Activated CD8-positive, alpha-beta memory T cell treated with anti-CD3 and anti-CD28 coated beads, Interleukin-2, amount 50 U/mL, for 48 hours (primary cell): Measurements from ENCODE around the gene REXO5.
A peak's percentile ranks its signal among the peaks of the same experiment; 100 is the strongest.
"Not testable (repeated sequence)": the region's sequence is repeated elsewhere in the genome, so short reads cannot be mapped to it uniquely, and the experiment has no call there.

ENCODE experiments used
- DNase-seq: peaks from one replicate; pipeline ENCODE4 v3.0.0-alpha.2; 2020

Gene REXO5

DNA sequence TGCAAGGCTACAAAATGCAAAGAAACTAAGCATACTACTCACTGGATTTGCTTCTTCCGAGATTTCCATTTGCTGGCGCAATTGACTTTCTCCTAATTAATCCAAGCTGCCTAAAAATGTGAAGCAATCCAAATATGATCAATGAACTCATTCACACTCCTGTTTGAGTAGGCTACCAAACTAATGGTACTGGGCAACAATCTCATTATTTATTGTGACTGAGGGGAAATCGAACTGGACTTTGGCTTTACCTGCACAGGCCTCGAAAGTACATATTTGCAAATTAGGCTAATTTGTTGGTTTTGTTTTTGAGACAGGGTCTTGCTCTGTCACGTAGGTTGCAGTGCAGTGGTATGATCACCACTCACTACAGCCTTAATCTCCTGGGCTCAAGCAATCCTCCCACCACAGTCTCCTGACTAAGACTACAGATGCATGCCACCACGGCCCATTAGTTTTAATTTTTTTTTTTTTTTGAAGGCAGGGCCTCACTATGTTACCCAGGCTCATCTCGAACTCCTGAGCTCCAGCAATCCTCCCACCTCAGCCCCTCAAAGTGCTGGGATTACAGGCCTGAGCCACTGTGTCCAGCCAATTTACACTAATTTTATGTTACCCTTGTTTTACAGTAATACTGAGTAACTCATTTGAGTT lies 2.6 kb upstream of the REXO5 start:
- no peak for DNase-seq

DNA sequence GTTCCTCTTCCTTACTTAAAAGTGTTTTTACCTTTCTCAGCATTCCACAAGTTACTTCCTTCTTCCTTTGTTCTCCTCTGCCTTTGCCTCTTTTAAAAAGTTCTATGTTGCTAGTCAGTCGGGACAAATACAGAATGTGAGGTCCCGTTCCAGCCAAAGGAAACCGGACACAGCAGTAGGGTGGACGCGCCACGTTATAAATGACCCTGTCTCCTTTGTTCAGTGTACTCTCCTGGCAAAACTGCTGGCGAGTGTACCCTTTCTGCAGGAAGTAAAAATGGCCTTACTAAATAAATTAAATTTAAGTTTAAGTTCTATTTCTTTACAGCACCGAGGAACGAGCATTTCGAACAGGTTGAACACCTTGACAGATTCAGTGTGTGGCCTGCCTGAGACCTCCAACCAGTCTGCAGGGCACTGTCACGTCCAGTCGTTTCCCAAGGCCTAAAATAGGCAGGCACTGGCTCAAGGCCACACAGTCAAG lies 601 bp upstream of the REXO5 start:
- DNase-seq = not testable (repeated sequence)

DNA sequence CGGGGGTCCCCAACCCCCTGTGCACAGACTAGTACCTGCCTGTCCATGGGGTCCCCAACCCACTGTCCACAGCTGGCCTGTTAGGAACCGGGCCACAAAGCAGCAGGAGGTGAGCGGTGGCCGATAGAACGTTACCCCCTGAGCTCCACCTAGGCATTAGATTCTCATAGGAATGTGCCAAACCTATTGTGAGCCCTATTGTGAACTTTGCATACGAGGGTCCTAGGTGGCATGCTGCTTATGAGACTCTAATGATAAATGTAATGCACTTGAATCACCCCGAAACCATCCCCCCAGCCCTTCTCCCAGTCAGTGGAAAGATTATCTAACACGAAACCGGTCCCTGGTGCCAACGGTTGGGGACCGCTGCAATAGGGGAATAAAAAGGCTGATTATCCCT lies 1.5 kb downstream of the REXO5 start:
- no peak for DNase-seq

DNA sequence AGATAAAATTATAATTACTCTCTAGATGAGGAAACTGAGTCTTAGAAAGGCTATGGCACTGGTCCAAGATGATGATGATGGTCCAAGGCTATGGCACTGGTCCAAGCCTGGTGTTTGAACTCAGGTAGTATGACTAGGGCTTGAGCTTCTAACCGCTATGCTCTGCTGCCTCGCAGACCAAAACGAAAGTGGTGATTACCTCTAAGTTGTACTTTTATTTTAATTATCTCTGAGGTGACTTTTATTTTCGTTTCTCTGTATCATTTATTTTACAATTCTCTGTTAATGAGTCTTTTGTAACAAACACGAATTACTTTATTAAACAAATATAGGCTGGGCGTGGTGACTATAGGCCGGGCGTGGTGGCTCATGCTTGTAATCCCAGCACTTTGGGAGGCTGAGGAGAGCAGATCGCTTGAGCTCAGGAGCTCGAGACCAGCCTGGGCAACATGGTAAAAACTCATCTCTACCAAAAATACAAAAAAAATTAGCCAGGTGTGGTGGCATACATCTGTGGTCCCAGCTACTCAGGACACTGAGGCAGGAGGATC lies 5.6 kb downstream of the REXO5 start:
- DNase-seq = no peak

DNA sequence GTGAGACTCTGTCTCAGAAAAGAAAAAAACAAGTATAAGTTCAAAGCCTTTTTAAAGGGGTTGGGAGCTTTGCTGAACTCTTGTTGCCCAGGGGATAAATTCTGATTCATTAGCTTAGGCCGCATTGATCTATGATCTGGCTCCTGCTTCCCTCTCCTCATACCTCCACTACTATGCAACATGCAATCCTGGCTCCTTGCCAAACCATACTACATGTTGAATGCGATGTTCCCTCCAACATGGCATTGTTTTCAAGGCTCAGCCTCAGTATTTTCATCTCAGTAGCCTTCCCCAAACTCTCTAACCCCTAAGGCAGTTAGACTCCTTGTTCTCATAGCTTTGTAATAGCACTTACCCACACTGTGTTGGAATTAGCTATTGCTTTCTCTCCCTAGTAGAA lies 6.2 kb downstream of the REXO5 start:
- DNase-seq = no peak

DNA sequence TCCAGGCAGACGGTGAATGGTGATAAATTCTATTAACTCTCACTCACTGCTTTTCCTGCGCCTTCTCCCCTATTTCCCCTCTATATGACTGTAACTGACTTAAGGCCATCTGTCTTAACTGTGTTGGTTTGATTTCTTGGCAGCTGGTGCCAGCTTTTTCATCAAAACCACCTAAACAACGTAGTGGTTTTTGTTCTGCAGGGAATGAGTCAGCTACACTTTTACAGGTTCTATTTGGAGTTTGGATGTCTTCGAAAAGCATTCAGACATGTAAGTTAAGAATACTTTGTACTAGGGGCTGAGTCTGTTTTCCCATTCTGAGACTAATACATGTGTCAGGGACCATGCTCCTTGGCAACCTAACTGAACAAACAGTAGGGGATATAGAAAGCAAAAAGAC lies 8.5 kb downstream of the REXO5 start:
- no peak for DNase-seq

DNA sequence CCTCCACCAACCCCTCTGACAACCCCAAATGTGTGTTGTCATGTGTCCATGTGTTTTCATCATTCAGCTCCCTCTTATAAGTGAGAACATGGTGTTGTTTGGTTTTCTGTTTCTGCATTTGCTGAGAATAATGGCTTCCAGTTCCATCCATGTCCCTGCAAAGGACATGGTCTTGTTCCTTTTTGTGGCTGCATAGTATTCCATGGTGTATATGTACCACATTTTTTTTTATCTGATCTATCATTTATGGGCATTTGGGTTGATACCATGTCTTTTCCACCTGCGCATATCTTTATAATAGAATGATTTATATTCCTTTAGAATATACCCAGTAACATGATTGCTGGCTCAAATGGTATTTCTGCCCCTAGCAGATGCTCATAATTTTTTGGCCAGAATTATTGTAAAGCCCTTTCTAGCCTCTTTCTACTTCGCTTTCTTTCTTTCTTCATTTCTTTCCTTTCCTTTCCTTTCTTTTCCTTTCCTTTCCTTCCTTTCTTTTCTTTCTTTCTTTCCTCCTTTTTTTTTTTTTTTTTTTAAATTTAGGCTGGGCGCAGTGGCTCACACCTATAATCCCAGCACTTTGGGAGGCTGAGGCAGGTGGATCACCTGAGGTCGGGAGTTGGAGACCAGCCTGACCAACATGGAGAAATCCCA lies 12.7 kb downstream of the REXO5 start:
- DNase-seq = no peak

DNA sequence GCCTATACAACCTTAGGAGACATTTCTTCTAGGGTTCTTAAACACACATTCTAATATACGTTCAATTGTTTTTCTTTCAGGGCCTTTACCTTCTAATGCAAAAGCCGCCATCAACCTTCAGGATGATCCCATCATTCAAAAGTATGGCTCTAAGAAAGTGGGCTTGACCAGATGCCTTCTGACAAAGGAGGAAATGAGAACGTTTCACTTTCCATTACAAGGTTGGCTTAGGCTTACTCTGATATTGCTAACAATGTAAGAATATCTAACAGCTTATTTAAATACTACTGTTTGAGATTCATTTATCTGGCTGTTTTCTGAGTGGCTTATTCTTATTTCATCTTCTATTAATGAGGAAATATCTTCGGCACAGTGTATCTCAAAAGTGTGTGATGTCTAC lies 15.4 kb downstream of the REXO5 start:
- DNase-seq = no peak

DNA sequence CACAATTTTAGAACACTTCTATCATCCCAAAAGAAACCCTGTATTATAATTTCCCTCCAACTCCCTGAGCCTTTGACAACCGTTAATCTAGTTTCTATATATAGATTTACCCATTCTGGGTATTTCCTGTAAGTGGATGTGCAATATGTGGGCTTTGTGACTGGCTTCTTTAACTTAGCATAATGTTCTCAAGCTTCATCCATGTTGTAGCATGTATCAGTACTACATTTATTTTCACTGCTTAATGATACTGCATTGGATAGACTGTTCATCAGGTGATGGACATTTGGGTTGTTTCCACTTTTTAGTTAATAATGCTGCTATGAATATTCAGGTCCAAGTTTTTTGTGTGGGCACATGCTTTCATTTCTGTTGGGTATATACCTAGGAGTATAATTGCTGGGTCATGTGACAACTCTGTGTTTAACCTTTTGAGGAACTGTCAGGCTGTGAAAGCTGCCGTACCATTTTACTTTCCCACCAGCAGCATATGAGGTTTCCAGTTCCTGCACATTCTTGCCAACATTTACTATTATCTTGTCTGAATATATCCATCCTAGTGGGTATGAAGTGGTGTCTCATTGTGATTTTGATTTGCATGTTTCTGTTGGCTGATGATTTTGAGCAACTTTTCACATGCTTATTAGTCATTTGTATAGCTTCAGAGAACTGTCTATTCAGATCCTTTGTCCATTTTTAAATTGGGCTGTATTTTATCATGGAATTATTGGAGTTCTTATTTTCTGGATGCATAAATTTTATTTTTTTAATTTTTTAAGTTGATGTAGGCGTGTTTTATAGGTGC lies 16.4 kb downstream of the REXO5 start:
- DNase-seq = no peak

DNA sequence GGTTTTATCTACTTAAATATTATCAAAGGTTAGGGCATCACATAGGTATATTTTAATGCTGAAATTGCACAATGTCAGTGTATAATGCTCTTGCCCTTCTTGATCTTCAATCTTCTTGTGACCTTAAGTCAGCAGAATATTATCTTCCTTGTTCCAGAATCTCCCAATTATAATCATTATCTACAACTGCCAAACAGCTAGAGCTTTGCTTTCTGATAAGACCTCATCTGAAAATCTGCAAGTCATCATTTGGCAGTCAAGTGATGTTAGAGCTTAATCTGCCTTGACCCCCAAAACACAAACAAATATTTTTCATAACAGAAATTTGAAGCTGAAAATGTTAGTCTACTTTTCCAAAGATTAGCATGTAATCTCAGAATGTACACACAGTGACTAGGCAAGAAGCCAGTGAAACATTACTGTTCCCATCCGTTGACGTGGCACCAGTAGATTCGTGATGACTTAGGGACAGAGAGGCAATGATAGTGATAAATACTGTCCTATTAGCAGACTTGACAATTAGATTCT lies 19.8 kb downstream of the REXO5 start:
- DNase-seq = no peak

DNA sequence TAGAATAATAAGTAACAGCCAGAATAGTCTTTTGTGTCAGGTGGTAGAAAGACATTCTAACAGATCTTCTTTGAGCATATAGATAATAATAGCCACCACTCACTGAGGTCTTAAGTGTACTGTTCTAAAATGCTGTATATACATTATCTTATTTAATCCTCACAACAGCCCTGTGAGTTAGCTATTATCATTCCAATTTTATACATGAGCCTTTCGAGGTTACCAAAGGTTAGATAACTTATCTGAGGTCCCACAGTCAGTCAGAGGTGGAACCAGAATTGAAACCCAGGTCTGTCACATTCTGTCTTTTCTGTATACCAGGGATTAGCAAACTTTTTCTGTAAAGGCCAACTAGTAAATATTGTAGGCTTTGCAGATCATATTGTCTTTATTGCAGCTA lies 23.2 kb downstream of the REXO5 start:
- DNase-seq = no peak

DNA sequence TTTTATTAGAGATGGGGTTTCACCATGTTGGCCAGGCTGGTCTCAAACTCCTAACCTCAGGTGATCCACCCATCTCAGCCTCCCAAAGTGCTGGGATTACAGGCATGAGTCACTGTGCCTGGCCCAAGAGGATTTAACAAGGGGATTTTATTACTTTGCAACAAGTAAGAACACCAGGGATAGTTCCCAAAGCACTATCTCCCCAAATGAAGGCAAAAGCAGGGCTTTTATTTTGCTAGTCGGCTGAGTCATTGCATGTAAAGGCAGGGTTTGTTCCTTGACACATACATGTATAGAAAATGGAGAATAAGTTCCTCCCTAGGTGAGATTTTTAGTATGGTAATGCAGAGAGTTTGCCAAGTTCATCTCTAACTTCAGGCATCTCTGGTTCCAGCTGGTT lies 24.0 kb downstream of the REXO5 start:
- DNase-seq = no peak

DNA sequence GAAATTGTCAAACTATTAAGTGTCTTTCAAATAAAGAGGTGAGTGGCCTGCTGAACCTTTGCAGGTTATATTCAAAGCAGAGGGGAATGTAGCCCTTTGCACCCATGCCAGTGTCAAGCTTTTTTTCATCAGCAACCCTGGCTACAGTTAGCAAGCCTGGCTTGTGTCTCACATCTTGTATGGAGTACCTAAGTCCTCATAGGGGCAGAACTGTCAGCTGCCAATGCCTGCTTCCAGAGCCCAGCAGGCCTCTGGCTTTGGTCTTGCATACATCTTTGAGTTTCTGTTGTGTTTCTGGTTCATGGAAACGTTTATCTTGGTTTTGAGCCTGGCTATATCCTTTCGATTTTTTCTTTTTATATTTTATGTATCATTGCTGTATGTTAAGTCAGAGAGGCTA lies 26.8 kb downstream of the REXO5 start:
- DNase-seq = no peak

DNA sequence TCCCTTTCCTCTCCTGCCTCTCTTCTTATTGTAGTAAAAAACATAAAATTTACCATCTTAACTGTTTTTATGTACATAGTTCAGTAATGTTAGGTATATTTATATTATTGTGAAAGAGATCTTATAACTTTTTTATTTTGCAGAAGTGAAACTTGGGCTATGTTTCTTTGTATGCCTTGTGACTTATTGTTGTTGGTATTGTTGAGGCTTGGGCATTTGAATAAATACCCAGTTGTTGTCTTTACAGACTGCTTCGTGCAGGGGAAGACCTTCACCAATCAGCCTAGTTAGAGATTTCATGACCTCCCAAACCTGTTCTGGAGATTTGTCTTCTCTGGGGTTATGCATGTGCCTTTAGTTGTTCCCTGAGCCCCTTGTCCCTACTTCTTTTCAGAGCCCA lies 31.9 kb downstream of the REXO5 start:
- DNase-seq = no peak

DNA sequence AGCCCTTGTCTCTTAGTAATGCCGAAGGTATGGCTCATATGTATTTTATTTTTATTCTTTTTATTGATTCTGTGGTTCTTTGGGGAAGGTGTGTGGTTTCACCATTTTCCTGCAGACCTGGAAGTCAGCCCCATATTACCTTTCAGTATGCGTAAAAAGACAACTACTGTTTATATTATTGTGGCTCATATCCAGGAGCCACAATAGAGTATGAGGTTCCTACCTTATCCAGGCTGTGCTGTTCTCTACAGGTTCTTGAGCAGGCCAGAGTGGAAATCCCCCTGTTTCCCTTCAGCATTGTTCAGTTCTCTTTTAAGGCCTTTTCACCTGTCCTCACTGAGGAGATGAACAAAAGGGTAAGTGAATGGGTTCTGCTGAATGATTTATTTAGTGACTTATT lies 33.2 kb downstream of the REXO5 start:
- no peak for DNase-seq

DNA sequence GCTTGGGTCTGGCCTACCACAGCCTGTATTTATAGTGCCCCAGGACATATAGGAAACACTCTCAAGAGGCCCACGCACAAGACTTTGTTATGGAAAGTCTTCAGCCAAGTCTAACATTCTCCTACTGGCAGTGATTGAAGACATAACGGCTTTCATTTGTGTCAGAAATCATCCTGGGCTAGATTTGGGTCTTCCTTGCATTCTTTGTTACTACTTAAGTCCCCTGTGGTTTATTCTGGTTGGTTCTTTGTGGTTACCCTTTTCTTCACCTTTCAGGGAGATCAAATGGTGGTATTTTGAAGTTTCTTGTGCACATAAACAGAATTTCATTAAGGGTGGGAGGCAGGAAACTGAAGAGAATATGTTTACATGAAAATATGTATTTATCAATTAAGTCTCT lies 37.7 kb downstream of the REXO5 start:
- no peak for DNase-seq

DNA sequence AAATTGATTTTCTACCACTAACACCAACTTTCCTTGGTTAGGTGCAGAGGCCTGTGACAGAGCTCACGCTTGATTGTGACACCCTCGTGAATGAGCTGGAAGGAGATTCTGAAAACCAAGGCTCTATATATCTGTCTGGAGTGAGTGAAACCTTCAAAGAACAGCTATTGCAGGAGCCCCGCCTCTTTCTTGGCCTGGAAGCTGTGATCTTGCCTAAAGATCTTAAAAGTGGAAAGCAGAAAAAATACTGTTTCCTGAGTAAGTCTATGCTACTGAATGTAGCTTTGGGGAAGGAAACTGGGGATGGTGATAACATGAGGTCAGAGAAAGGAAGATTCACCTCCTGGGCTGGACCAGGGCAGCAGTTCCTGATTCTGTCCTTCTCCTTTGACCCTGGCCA lies 38.3 kb downstream of the REXO5 start:
- no peak for DNase-seq

DNA sequence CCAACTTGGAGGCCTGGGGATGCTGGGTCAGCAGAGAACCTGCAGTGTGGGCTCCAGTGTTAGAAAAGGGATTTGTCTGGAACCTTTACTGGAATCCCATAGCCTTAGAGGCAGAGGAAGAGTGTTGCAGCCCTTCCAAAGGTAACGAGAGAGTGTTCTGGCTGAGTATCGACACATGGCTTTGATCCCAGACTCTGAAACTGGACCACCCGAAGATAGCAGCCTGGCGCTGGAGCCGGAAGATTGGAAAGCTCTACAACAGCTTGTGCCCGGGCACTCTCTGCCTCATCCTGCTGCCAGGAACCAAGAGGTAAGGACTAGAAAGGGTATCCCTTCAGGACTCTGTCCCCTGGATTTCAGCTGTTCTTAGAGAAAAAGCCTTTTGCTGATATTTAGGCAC lies 39.7 kb downstream of the REXO5 start:
- DNase-seq = no peak

DNA sequence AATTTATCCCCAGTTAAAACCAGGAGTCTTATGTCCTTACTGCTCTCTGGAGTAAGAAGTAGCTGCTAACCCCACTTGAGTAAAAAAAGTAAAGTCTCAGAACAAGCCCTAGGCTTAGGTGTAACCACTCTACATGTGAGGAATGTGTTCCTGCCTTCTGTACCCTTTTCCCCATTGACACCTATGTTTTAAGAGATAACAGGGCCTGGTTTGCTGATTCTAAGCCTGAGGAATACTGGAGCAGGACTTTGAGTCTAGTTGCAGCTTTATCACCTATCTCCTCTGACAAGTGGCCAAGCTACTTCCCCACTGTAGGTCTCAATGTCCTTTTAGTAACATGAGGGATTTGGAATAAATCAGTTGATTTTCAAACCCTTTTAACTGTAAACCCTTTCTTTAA lies 40.2 kb downstream of the REXO5 start:
- DNase-seq = no peak

DNA sequence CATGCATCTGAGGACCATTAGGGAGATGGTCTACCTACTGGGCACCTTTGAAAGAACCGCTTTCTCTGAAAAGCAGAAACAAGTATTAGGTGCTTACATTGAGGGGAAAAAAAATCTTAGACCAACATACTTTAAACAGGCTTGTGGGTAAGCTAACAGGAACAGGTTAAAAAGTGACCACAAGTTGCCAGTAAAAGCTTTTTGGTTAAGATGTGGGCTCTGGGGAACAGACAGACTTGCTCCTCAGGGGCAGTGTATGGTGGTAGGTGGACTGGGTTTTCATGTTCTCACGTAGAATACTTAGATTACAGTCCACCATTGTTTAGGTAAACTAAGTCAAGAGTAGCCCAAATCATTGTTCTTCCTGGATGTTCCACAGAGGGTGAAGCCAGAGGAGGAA lies 41.2 kb downstream of the REXO5 start:
- no peak for DNase-seq

DNA sequence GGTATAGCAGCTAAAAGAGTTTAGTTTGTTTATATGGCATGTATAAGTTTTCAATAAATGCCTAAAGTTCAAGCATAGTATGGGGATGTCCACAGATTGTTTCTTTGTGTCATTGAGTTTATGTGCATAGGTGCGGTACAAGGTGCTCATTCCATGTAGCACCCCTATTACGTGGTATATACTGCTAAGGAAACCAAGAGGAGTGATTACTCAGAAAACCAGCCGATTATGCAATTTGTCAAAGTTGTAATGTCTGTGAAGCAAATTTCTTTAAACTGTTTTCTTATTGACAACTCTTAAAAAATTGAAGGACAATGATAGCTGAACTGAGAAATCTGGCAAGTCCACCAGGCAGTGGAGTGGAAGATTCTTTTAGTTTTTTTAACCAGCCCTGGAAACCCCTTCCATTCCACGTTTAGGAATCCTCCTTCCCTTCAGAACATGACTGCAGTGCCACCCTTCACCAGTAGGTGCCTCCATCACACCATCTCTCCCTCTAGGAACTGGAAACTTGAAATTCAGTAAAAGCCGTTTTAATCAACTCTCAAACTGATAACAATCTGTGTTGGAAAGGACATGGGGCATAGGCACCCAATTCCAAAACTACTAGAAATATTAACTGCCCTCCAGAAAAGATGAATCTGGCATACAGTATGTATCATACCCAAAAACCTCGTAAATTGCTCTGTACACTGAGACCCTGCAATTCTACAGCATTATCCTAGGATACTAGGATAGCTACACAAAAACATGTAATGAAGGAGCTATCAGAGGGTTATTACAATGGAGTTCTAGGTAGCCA lies 43.5 kb downstream of the REXO5 start:
- peak; percentile 82 for DNase-seq

DNA sequence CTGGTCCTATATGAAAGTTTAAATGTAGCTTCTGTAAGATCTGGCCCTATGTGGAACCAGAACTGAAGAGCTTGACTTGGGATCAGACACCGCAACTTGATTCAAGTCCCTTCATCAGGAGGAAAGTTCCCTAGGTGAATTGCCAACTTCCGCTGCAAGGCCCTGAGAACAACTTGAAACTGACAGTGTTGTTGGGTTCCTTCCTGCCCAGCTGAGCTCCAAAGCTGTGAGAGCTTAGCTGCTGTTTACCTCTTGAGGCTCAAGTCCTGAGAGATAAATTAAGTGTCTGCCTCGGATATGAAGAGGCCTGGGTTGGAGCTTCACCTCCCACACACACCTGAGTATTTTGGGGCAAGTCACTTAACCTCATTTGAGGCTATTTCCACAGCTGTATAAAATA lies 44.7 kb downstream of the REXO5 start:
- no peak for DNase-seq

DNA sequence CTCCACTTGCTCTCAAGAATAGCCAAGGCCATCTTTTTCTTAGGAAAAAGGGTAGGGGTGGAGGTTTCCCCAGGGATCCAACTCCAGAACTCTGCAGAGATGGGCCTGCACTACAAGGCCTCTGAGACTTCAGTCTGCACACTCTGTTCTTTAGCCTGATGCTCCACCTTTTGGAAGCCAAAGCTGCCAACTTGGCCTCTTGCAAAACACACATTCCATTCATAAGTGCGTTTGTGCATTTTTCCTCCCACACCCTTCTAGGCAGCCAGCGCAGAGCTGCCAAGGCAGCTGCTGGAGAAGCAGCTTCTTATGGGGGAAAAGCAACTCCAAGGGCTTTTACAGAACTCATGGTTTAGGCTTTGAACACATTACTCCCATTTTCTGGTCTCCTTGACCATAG lies 45.3 kb downstream of the REXO5 start:
- DNase-seq = no peak
